Mucosa of descending colon (tissue), 3 donors: ENCODE results near the gene MRPS6. TPM values are rescaled to one million over a fixed set of nuclear protein-coding genes. Genes with fewer than 3 reads are reported as not detected.

Source experiments
- ATAC-seq: fragments of 200-7000 bp; cut with Tn5 transposase; one replicate; pipeline ENCODE4 v1.9.1; 2020; ENCODE audit warnings: mild to moderate bottlenecking, moderate library complexity
- DNase-seq, 3 donors: peaks; one replicate each; pipeline ENCODE4 v3.0.0-alpha.2; 2020
- H3K36me3 ChIP-seq: fragments of 200-600 bp; one replicate; pipeline ENCODE4 v1.8.0; 2021; ENCODE audit warnings: low read depth, mild to moderate bottlenecking
- H3K4me1 ChIP-seq: fragments of 200-600 bp; one replicate; pipeline ENCODE4 v1.8.0; 2021; ENCODE audit warnings: low read depth, mild to moderate bottlenecking
- H3K4me3 ChIP-seq: fragments of 200-600 bp; one replicate; pipeline ENCODE4 v1.8.0; 2021; ENCODE audit warnings: mild to moderate bottlenecking
- H3K9me3 ChIP-seq: fragments of 200-600 bp; one replicate; pipeline ENCODE4 v1.8.0; 2021; ENCODE audit warnings: mild to moderate bottlenecking
- CTCF ChIP-seq: fragments of 200-600 bp; IDR thresholded peaks from one replicate; pipeline ENCODE4 v1.8.0; 2022; ENCODE audit warnings: antibody characterized with exemption, mild to moderate bottlenecking
- intact Hi-C, 2 donors: fragments of 100-400 bp; cut with DNase I in 1 of 2; cut with micrococcal nuclease in 1 of 2; formaldehyde crosslinking; loops; one replicate each; pipeline versions ENCODE4 v1.11.0 to v1.11.1; 2022; cut with DNase I, micrococcal nuclease
- total RNA-seq, 3 donors: library from RNA; stranded (reverse); fragmentation: NEBNext Ultra II Directional in 2 of 3; extraction: Animal tissue kit (Norgen Biotek cat#: 25700) in 2 of 3; gene quantifications; one replicate each; pipeline versions ENCODE4 v1.2.1 to v1.2.4, GENCODE V29; 2021 to 2023
- donor health status: DM: no; HTN: no; CAD: no; lungs with moderate emphysema.
- donor health status: DM: no; HTN: no; CAD: no.
- donor health status: DM: no; HTN: yes; CAD: no.

Gene MRPS6
- total RNA-seq, 3 donors from 2014 or later, result 38.7 to 102 (median 42.6) TPM

GRCh38 chr21:34132202-34132601, 58.8 kb downstream of the MRPS6 start:
- intact Hi-C loops, result no loop called here
- ATAC-seq (no peak), DNase-seq (no peak)
- H3K9me3 ChIP-seq, result no peaks in the 10 kb centered on the region
- no peaks in the 10 kb centered on the region for H3K36me3 ChIP-seq
- H3K4me3 ChIP-seq, result no peak overlapping the region
- peaks cover 5% of the 10 kb centered on the region for H3K4me1 ChIP-seq
- no peak for TF ChIP-seq CTCF

GRCh38 chr21:34132926-34133325, 59.5 kb downstream of the MRPS6 start:
- Histone ChIP-seq H3K4me3 (no peak overlapping the region), H3K36me3 (no peaks in the 10 kb centered on the region), H3K4me1 (peaks cover 5% of the 10 kb centered on the region), H3K9me3 (peaks cover 5% of the 10 kb centered on the region)
- TF ChIP-seq CTCF, result no peak
- ATAC-seq, result no peak
- intact Hi-C loops, result no loop called here
- no peak for DNase-seq

GRCh38 chr21:34133392-34133791, 60.0 kb downstream of the MRPS6 start:
- H3K9me3 ChIP-seq, result peaks cover 5% of the 10 kb centered on the region
- no peak for DNase-seq
- H3K36me3 ChIP-seq, result no peaks in the 10 kb centered on the region
- intact Hi-C loops, result no loop called here
- no peak overlapping the region for H3K4me3 ChIP-seq
- TF ChIP-seq CTCF, result no peak
- peaks cover 5% of the 10 kb centered on the region for H3K4me1 ChIP-seq
- peak; percentile 17 for ATAC-seq

- DNase-seq (no peak), ATAC-seq (no peak)
- H3K36me3 ChIP-seq, result no peaks in the 10 kb centered on the region
- TF ChIP-seq CTCF, result no peak
- peaks cover 5% of the 10 kb centered on the region for H3K9me3 ChIP-seq
- intact Hi-C loops, result no loop called here
- H3K4me3 ChIP-seq, result no peak overlapping the region
- peaks cover under 1% of the 10 kb centered on the region for H3K4me1 ChIP-seq
These were observed 60.4 kb downstream of the MRPS6 start for GRCh38 chr21:34133802-34134201.

- intact Hi-C loops, result no loop called here
- peaks cover 5% of the 10 kb centered on the region for H3K9me3 ChIP-seq
- no peak for TF ChIP-seq CTCF
- H3K4me3 ChIP-seq, result no peak overlapping the region
- ATAC-seq (no peak), DNase-seq (no peak)
- no peaks in the 10 kb centered on the region for H3K36me3 ChIP-seq
- no peaks in the 10 kb centered on the region for H3K4me1 ChIP-seq
These were observed 62.0 kb downstream of the MRPS6 start for GRCh38 chr21:34135330-34135729.

- intact Hi-C loops, result no loop called here
- no peak for TF ChIP-seq CTCF
- Histone ChIP-seq H3K9me3 (peaks cover 11% of the 10 kb centered on the region), H3K4me3 (no peak overlapping the region), H3K4me1 (no peaks in the 10 kb centered on the region), H3K36me3 (no peaks in the 10 kb centered on the region)
- ATAC-seq (no peak), DNase-seq (no peak)
These were observed 68.0 kb downstream of the MRPS6 start for GRCh38 chr21:34141373-34141772.
